ENCODE data around the gene TPSAB1.
"Not testable (repeated sequence)": the region's sequence is repeated elsewhere in the genome, so short reads cannot be mapped to it uniquely, and the experiment has no call there.

The TPSAB1 gene

GRCh38 chr16:1247903-1248537 is 7.5 kb downstream of the TPSAB1 start:
- DNase-seq (ENCODE audit: low read depth in 3 of 3) = not testable (repeated sequence)

DNA sequence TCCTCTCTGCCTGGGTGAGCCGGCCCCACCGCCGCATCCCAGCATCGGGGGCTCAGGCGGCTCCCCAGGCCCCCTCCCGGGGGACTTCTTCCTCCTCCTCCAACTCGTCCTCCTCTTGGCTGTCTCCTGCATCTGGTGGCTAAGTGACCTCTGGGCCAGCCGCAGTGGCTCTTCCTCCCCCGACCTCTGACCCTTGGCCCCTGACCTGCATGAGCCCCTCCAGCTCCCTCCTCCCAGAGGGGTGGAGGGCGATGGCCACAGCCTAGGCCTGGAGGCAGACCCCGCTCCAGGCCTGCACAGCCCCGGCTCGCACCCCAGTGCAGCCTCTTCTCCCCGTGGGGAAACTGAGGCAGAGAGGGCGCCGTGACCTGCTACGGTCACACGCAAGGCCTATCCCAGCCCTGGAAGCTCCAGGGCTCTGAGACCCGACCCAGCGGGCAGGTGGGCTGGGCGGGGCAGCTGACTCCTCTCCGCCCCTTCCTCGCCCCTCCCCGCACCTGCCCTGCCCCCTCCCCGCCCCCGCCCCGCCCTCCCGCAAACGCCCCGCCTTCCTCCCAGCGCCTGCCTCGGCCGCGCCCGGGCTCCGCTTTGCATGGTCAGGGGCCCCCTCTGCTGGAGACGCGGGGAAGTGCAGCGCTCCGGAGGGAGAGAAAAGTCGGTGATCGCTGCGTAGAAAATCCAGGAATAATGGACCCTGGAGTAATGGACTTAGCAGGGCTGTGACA is 8.7 kb downstream of the TPSAB1 start:
- not testable (repeated sequence) for DNase-seq (ENCODE audit: low read depth in 3 of 3)

DNA sequence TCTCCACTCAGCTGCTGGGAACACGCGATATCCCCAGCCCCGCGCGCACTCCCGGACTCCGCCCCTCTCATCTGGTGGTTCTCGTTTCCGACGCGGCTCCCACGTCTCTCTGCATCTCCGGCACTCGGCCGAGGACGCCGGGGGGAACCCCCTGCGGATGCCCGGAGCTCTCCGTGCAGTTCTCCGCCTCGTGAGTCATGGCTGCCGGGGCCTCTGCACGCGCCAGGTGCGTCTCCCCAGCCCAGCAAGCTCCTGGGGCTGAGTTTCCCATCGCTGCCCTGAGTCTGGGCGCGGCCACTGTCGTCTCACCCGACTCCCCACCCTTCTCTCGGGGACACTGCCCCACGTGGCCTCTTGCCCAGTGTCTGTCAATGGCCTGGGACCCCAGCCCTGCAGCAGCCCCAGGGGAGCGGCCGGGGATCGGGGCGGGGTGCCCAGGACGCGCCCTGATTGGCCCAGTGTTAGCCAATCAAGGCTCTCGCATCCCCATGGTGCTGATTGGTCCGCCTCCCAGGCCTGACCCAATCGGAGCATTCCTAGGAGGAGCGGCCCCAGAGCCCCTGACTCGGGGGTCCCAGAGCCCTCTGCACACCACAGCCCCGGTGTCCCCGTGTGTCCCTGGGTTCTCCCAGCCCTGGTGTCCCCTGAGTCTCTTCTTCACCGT is 13.3 kb downstream of the TPSAB1 start:
- DNase-seq (ENCODE audit: low read depth in 3 of 3) = not testable (repeated sequence)

- not testable (repeated sequence) for DNase-seq (ENCODE audit: low read depth in 3 of 3)
Measured at GRCh38 chr16:1254821-1255220, 14.3 kb downstream of the TPSAB1 start.

GRCh38 chr16:1255276-1256122 is 15.0 kb downstream of the TPSAB1 start, which contains the start of gene TPSD1:
TPSD1 (plus strand) TSS chr16:1256069; CDS start chr16:1256281, 212 bp downstream.
- DNase-seq (ENCODE audit: low read depth in 3 of 3) = not testable (repeated sequence)

- not testable (repeated sequence) for DNase-seq (ENCODE audit: low read depth in 3 of 3)
Measured at GRCh38 chr16:1256296-1256873, 15.9 kb downstream of the TPSAB1 start.

DNA sequence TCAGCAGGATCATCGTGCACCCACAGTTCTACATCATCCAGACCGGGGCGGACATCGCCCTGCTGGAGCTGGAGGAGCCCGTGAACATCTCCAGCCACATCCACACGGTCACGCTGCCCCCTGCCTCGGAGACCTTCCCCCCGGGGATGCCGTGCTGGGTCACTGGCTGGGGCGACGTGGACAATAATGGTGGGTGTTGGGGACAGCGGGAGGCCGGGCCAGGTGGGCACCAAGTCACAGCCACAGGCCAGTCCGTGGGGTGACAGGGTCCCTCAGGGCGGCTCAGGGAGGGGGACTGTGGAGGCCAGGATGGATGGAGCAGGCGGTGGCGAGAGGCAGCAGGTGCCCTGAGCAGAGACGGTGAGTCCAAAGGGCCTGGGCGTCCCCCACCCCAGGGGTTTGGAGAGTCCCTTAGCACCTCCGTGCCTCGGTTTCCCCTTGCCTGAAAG is 16.4 kb downstream of the TPSAB1 start:
- no peak for DNase-seq (ENCODE audit: low read depth in 3 of 3)

DNA sequence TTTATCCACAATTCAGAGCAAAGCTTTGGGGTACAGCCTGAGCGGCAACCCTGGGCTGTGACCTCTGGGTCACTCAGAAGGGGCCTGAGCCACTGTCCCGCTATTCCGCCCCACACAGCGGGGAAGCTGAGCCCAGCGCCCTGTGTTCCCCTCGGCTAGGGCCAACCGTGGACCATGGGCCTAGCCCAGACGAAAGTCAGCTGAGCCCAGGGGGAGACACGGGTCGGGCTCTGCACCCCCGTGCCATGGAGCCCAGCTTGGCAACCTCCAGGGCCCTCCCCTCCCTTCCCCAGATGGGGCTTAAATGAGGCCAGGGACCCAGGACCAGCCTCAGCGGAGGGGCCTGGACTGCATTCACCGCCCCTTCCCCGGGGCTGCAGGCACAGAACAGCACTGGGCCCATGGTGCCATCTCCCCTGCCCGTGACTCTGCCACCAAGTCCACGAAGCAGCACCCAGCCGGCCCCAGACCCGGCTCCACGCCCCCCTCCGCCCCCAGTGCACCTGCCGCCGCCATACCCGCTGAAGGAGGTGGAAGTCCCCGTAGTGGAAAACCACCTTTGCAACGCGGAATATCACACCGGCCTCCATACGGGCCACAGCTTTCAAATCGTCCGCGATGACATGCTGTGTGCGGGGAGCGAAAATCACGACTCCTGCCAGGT is 17.2 kb downstream of the TPSAB1 start:
- DNase-seq (ENCODE audit: low read depth in 3 of 3) = no peak

GRCh38 chr16:1258225-1258600 is 17.7 kb downstream of the TPSAB1 start:
- DNase-seq (ENCODE audit: low read depth in 3 of 3) = no peak

DNA sequence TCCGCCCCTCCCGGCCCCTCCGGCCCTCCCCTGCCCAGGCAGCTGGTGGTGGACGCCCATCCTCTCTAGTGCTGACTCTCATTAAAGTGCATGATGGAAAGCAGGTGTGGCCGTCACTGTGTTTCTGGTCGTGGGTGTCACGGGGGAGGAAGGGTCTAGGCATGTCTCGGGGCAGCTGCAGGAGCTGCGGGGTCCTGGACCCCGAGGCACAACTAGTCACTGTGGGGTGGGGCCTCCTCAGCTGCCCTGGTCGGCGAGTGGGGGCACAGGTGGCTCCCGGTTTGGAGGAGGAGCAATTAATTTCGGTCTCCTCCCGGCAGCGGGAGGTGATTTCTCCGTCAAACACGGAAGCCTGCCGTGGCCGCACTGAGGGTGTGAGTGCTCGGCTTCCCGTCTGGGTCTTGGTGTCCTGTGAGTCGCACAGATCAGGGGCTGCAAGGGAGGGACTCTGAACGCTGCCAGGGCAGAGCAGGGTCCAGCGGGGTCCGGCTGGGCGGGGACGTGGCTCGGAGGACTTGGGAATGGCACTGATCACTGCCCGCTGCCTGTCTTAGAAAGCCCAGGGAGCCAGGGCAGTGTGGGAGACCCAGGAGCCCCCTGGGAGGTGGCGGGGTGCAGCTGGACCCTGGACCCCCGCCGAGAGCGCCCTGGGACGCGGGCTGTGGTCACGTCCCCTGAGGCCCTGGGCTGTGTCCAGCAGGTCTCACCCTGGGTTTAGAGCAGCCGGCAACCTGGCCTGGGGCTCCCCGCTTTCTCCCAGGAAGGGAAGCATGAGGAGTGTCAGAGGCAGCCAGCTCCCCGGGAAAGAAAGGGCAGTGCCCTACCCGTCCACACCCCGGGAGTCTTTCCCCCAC is 18.6 kb downstream of the TPSAB1 start:
- no peak for DNase-seq (ENCODE audit: low read depth in 3 of 3)

DNA sequence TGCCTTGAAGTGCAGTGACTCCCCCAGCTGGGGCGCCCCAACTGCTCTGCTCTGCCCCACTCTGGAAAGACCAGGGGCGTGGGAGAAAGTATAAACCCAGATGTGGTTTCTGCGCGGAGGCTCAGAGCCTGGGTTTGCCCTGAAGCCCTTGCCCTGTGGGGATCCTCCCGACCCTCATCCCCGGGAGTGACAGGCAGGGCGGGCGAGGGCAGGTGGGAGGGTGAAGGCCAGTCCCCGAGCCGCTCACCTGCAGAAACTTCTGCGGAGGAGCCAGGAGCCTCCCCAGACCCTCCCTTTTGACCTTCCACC is 19.2 kb downstream of the TPSAB1 start:
- DNase-seq (ENCODE audit: low read depth in 3 of 3) = no peak

DNA sequence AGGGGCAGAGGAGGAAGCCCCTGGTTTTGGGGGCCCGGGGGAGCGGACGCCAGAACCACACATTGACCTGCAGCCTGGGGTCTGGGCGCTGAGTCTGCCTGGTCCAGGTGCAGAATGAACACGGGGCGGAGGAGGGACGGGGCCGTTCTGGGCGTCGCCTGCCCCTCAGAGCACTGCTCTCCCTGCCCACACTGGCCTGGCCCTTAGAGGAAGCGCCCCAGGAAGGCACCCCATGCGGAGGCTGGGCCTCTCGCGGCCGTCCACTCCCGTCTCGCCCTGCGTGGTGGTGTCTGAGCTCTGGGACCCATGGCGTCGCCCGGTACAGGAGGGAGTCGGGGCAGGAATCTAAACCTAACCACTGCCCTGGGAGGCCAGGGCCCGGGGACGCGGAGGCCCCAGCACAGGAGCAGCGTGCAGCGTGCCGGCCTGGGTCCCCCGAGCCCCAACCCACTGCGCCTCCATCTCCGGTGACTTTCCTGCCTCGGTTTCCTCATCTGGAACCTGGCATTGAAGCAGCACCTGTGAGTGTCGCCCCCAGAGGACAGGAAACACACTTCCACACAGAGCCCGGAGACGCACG is 19.7 kb downstream of the TPSAB1 start:
- no peak for DNase-seq (ENCODE audit: low read depth in 3 of 3)

- DNase-seq (ENCODE audit: low read depth in 3 of 3) = no peak
Measured at GRCh38 chr16:1261131-1261892, 20.8 kb downstream of the TPSAB1 start.

GRCh38 chr16:1262210-1262845 is 21.8 kb downstream of the TPSAB1 start:
- DNase-seq (ENCODE audit: low read depth in 3 of 3) = no peak

DNA sequence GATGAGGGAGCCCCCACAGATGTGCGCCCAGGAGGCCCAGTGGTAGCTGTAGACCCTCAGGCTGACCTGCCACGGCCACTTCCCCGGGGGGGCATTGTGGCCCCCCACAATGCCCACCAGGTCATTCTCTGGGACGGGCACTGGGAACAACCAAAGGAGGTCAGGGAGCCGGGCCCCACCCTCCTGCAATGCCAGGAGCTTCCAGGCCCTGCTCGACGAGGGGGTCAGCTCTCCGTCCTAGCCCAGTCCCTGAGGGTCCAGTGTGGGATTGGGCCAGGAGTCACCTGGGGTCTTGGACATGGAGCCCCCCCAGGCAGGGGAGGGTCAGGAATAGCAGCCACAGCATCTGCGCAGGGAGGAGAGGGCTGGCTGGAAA is 22.3 kb downstream of the TPSAB1 start:
- no peak for DNase-seq (ENCODE audit: low read depth in 3 of 3)

DNA sequence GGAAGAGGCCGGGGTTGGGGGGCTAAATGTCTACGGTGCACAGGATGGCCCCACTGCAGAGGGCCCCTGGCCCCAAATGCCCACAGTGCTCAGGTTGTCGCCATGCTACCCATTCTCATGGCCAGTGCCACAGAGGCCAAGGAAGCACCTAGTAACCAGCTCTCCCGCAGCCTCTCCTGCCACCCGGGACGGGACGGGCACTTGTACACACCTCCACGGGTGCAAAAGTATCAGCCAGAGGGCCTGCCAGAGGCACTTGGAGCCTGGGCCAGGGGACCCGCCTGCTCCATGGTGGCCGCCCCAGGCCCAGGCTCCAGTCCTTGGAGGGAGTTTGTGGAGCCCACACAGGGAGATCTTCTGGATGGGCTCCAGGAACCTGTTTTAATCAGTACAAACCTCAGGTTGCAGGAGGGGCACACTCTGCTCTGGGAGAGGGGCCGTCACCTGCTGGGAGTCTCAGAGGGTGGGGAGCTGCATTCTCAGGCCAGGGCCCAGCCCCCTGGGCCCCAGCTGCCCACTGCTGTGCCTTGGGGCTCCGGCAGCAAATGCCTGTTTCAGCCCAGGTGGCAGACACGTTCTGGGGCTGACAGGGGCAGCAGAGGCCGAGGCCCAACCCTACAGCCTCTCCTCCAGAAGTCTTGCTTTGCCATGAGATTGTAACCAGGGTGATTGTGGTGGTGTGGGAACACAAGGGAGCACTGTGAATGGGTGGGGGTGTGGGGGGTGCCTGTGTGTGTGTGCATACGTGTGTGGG is 23.3 kb downstream of the TPSAB1 start:
- no peak for DNase-seq (ENCODE audit: low read depth in 3 of 3)

GRCh38 chr16:1264345-1265089 is 24.0 kb downstream of the TPSAB1 start:
- DNase-seq (ENCODE audit: low read depth in 3 of 3) = no peak

Data from stimulated activated CD4-positive, alpha-beta T cell treated with anti-CD3 and anti-CD28 coated beads, TNF-alpha, amount 100 ng/mL, for 4 hours (primary cell).